DMS79 treated with DMSO at 0.1 percent for 48 hours (cell line): Measurements from ENCODE around the gene NPBWR2.

Experiments
- DNase-seq: peaks from one replicate; lab custom pipeline; 2025; lab: John Stamatoyannopoulos, UW

NPBWR2 gene

GRCh38 chr20:64056889-64057627 lies 50.3 kb downstream of the NPBWR2 start:
- no peak for DNase-seq

DNA sequence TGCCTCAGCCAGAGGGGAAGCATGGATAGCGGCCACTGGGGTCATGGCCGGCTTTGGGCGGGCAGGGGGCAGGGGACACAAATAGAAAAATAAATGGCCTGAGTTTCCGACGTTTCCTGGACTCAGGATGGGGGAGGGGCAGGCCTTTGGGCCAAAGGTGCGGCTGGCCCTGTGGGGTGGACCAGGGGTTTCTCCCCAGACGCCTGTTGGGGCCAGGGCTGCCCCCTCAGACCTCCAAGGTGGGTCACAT lies 50.8 kb downstream of the NPBWR2 start:
- DNase-seq: no peak

DNA sequence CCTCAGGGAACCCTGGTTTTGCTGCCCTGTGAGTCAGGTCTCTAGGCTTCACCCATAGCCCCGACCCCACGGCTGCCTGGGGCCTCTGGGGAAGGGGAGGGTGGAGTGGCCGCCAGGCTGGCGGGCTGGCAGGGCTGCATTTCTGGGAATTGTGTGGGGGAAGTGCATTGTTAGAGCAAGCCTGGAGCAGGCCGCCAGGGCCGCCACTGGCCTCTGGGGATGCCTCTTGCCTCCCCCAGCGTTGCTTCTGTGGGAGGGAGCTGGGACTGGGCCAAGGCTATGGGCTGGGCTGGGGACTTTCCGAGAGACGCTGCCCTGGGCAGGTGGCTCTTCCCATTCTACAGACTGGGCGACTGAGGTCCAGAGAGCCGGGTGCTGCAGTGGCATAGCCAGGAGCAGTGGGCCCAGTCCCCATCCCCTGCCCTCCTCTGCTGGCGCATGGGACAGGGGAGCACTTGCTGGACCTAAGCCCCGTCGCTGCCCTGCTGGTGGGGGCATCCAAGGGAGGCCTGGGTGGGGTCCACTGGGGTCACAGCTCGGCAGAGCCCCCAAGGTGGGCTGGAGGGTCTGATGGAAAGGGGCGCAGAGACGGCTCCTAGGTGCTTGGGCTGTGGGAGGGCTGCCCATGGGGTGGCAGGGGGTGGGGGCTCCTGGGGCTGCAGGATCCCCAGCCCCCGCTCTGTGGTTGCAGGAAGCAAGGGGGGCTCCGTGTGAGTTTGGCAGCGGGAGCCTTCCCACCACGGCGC lies 51.3 kb downstream of the NPBWR2 start:
- no peak for DNase-seq

DNA sequence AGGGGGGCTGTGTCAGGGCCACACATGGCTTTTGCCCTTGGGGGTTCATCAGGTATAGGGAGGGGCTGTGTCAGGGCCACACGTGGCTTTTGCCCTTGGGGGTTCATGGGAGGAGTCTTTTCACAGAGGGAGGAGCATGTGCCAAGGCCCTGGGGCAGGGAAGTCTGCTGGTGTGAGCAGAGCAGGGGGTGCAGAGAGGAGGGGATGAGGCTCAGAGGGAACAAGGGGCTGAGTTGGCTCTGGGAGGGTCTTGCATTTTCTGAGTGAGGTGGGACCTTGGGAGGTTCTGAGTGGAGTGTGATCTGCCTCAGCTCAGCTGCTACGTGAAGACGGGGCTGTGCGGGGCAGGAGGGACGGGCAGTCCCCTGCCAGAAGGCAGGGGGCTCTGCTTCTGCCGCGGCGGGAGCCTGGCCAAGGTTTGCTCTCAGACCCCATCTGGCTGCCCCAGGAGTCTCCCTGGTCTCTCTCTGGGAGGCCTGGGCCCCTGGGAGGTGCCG lies 51.9 kb downstream of the NPBWR2 start:
- no peak for DNase-seq

GRCh38 chr20:64053841-64054661 lies 53.3 kb downstream of the NPBWR2 start:
- DNase-seq: no peak
